IMR-90 (cell line): ENCODE data around the gene ARNT2. TPM values are rescaled to one million over a fixed set of nuclear protein-coding genes. Genes with fewer than 3 reads are reported as not detected.

ENCODE experiments used
- ATAC-seq: fragments of 200-7000 bp; cut with Tn5 transposase; 2 replicates; pipeline ENCODE4 v1.9.1; 2020; ENCODE audit warnings: low read depth, mild to moderate bottlenecking, moderate library complexity
- BruUV-seq: library from RNA; stranded (reverse); fragments of 400-500 nt; replicated peaks from 2 replicates; lab custom pipeline; 2021; lab: Mats Ljungman, UMichigan
- CTCF ChIA-PET: fragments of 300-600 bp; formaldehyde crosslinking; extraction: SDS; loops from one replicate; lab custom pipeline; 2021; ENCODE audit warnings: antibody characterized with exemption; lab: Yijun Ruan, JAX
- POLR2A ChIA-PET: fragments of 300-600 bp; sonication (Branson Sonifier 250); formaldehyde crosslinking; loops from one replicate; lab custom pipeline; 2022; ENCODE audit warnings: antibody characterized with exemption; ENCODE audit not compliant: unreplicated experiment; lab: Charles Lee
- DNase-seq: peaks from one replicate; pipeline ENCODE4 v3.0.0; 2013
- H2AFZ ChIP-seq: replicated peaks from 2 replicates; pipeline ENCODE3; 2013; ENCODE audit warnings: low read length, mild to moderate bottlenecking; ENCODE audit not compliant: poor library complexity
- H2AK5ac ChIP-seq: 2 replicates; pipeline ENCODE4 v1.6.1; 2013; ENCODE audit warnings: low read depth, low read length, inconsistent platforms
- H2AK9ac ChIP-seq: replicated peaks from 2 replicates; pipeline ENCODE3; 2013; ENCODE audit warnings: mild to moderate bottlenecking, low read depth, low read length, moderate library complexity; ENCODE audit not compliant: poor library complexity
- H2BK120ac ChIP-seq: 2 replicates; pipeline ENCODE4 v1.6.1; 2013; ENCODE audit warnings: low read depth, low read length, inconsistent platforms
- H2BK15ac ChIP-seq: 3 replicates; pipeline ENCODE4 v1.6.1; 2013; ENCODE audit warnings: low read depth, low read length, inconsistent platforms
- H2BK20ac ChIP-seq: 2 replicates; pipeline ENCODE4 v1.6.1; 2013; ENCODE audit warnings: low read depth, mild to moderate bottlenecking, inconsistent platforms, low read length, moderate library complexity
- H2BK5ac ChIP-seq: 2 replicates; pipeline ENCODE4 v1.6.1; 2013; ENCODE audit warnings: mild to moderate bottlenecking, low read depth, low read length, inconsistent platforms; ENCODE audit not compliant: poor library complexity, severe bottlenecking
- H3K14ac ChIP-seq: replicated peaks from 2 replicates; pipeline ENCODE4 v1.6.1; 2013; ENCODE audit warnings: low read depth, low read length, inconsistent platforms
- H3K18ac ChIP-seq: 2 replicates; pipeline ENCODE4 v1.6.1; 2013; ENCODE audit warnings: low read depth, low read length, control low read depth
- H3K23ac ChIP-seq: 2 replicates; pipeline ENCODE4 v1.6.1; 2013; ENCODE audit warnings: low read depth, low read length, inconsistent platforms
- H3K27ac ChIP-seq: 2 replicates; pipeline ENCODE4 v1.5.1; 2013; ENCODE audit warnings: mild to moderate bottlenecking, control low read depth, low read length; ENCODE audit not compliant: insufficient read depth
- H3K27me3 ChIP-seq: 2 replicates; pipeline ENCODE4 v1.6.1; 2013; ENCODE audit warnings: low read length; ENCODE audit not compliant: control insufficient read depth, insufficient read depth
- H3K36me3 ChIP-seq: 2 replicates; pipeline ENCODE4 v1.6.1; 2013; ENCODE audit warnings: low read length, mixed read lengths; ENCODE audit not compliant: control insufficient read depth, insufficient read depth
- H3K4ac ChIP-seq: 2 replicates; pipeline ENCODE4 v1.6.1; 2013; ENCODE audit warnings: low read depth, low read length, inconsistent platforms
- H3K4me1 ChIP-seq: 2 replicates; pipeline ENCODE4 v1.6.1; 2013; ENCODE audit warnings: low read length, mixed read lengths; ENCODE audit not compliant: control insufficient read depth, insufficient read depth
- H3K4me2 ChIP-seq: 2 replicates; pipeline ENCODE4 v1.6.1; 2013; ENCODE audit warnings: low read depth, mild to moderate bottlenecking, control low read depth, low read length, moderate library complexity
- H3K4me3 ChIP-seq: 2 replicates; pipeline ENCODE4 v1.5.1; 2013; ENCODE audit warnings: low read depth, mild to moderate bottlenecking, control low read depth, low read length, moderate library complexity; ENCODE audit not compliant: insufficient read depth
- H3K56ac ChIP-seq: 2 replicates; pipeline ENCODE4 v1.6.1; 2013; ENCODE audit warnings: low read length, inconsistent platforms; ENCODE audit not compliant: insufficient read depth; ENCODE audit errors: extremely low read depth
- H3K79me1 ChIP-seq, 2 experiments: 2 replicates each; pipeline ENCODE4 v1.6.1; 2013; ENCODE audit warnings: low read length in 2 of 2, inconsistent platforms in 1 of 2, low read depth in 1 of 2
- H3K9ac ChIP-seq: 2 replicates; pipeline ENCODE4 v1.6.1; 2013; ENCODE audit warnings: low read depth, low read length, control low read depth
- H3K9me1 ChIP-seq: 2 replicates; pipeline ENCODE4 v1.6.1; 2013; ENCODE audit warnings: low read length, inconsistent platforms; ENCODE audit not compliant: insufficient read depth
- H3K9me3 ChIP-seq: 2 replicates; pipeline ENCODE4 v1.6.1; 2013; ENCODE audit warnings: low read length; ENCODE audit not compliant: control insufficient read depth, insufficient read depth
- H4K20me1 ChIP-seq: 2 replicates; pipeline ENCODE4 v1.6.1; 2013; ENCODE audit warnings: low read length, inconsistent platforms; ENCODE audit not compliant: insufficient read depth
- H4K5ac ChIP-seq: 2 replicates; pipeline ENCODE4 v1.6.1; 2013; ENCODE audit warnings: mild to moderate bottlenecking, low read depth, low read length, control low read depth
- H4K8ac ChIP-seq, 2 experiments: 2 replicates each; pipeline ENCODE4 v1.6.1; 2013; ENCODE audit warnings: low read depth in 2 of 2, low read length in 2 of 2, control low read depth in 1 of 2, inconsistent platforms in 1 of 2
- H4K91ac ChIP-seq: 2 replicates; pipeline ENCODE4 v1.6.1; 2013; ENCODE audit warnings: low read depth, low read length, inconsistent platforms; ENCODE audit not compliant: insufficient read depth
- NFE2L2 ChIP-seq: fragments of 150-350 bp; IDR thresholded peaks from 2 replicates; pipeline ENCODE4 v1.6.1; 2016; ENCODE audit warnings: low read depth, mild to moderate bottlenecking, low read length
- POLR2A ChIP-seq: IDR thresholded peaks from 2 replicates; pipeline ENCODE4 v1.6.1; 2012; ENCODE audit warnings: mild to moderate bottlenecking, low read depth, low read length
- RAD21 ChIP-seq: IDR thresholded peaks from 2 replicates; pipeline ENCODE4 v1.6.1; 2012; ENCODE audit warnings: low read length, improper control_type of control experiment
- USF2 ChIP-seq: fragments of 150-350 bp; IDR thresholded peaks from 2 replicates; pipeline ENCODE4 v1.6.1; 2017; ENCODE audit warnings: mild to moderate bottlenecking, antibody characterized with exemption, low read length, low read depth
- WGBS, 2 experiments: methylation state at CpG; one replicate each; pipeline versions ENCODE4 v1.1.5 to v1.1.7; 2013; ENCODE audit warnings: missing lambda C conversion rate in 2 of 2; ENCODE audit not compliant: insufficient read length in 1 of 2; ENCODE audit errors: extremely low coverage in 2 of 2; 5-methylcytosine and 5-hydroxymethylcytosine counted together
- dilution Hi-C: fragments of 300-500 bp; cut with HindIII; formaldehyde crosslinking; loops from one replicate; pipeline ENCODE4 v1.14.3; 2018; ENCODE audit warnings: low sequenced_read_pairs; ENCODE audit not compliant: unreplicated experiment
- in situ Hi-C: fragments of 300-500 bp; cut with MboI; formaldehyde crosslinking; loops from 3 replicates; pipeline ENCODE4 v1.14.3; 2019; ENCODE audit warnings: low sequenced_read_pairs, inconsistent platforms, mixed read lengths
- intact Hi-C: fragments of 100-400 bp; cut with micrococcal nuclease; formaldehyde crosslinking; loops from 2 replicates; pipeline ENCODE4 v1.10.0; 2022
- polyA plus RNA-seq, 3 experiments: library from polyadenylated mRNA; depleted of rRNA; stranded (reverse); fragments of >200 nt; gene quantifications; 2 replicates each; pipeline ENCODE4 v1.2.3, GENCODE V29; 2012; ENCODE audit warnings: low replicate concordance in 1 of 3
- total RNA-seq: library from RNA; depleted of rRNA; stranded (reverse); fragments of >200 nt; gene quantifications from 2 replicates; pipeline ENCODE4 v1.2.3, GENCODE V29; 2012

The ARNT2 gene
- total and polyA plus RNA-seq, 2 of the 4 experiments (the other 2 are of a cell fraction) = 18.2 to 19.0 TPM

- Histone ChIP-seq H2BK5ac (peak overlapping the region; percentile 99), H3K27me3 (no peaks in the 10 kb centered on the region), H2AK9ac (peak overlapping the region; percentile 66), H3K4ac (peak overlapping the region; percentile 94), H2BK20ac (peak overlapping the region; percentile 94), H3K4me3 (no peak overlapping the region), H2BK120ac (peak overlapping the region; percentile 99), H3K4me2 (no peak overlapping the region), H3K56ac (peak overlapping the region; percentile 91), H3K9me3 (no peaks in the 10 kb centered on the region), H3K9me1 (peaks cover 66% of the 10 kb centered on the region), H3K79me1 (peaks cover 64 to 76% of the 10 kb centered on the region in 2 experiments; a peak in 3 of 4 replicates), H3K4me1 (peaks cover 67% of the 10 kb centered on the region), H4K5ac (peak overlapping the region; percentile 33), H2AFZ (no peak overlapping the region), H3K36me3 (no peaks in the 10 kb centered on the region), H4K20me1 (no peaks in the 10 kb centered on the region), H4K8ac (peak overlapping the region; percentile 92 to 97; a peak in 3 of 4 replicates), H3K23ac (peak overlapping the region; percentile 95), H3K9ac (peak overlapping the region; percentile 2; the same call in 1 of the 2 replicates), H3K27ac (peak overlapping the region; percentile 95), H4K91ac (peak overlapping the region; percentile 99), H2AK5ac (peak overlapping the region; percentile 96), H3K18ac (peak overlapping the region; percentile 96), H2BK15ac (peak overlapping the region; percentile 57; the same call in 2 of the 3 replicates), H3K14ac (peak overlapping the region; percentile 95)
- TF ChIP-seq USF2 (no peak), RAD21 (no peak), POLR2A (no peak), NFE2L2 (no peak)
- ATAC-seq (no peak), DNase-seq (peak; percentile 73)
- in situ Hi-C loops = no loop called here
- no CpG with 5 or more reads among the region's 1 CpG for WGBS, 2 experiments
- ChIA-PET CTCF (no interaction called here), POLR2A (interaction anchor here (1.1 kb wide), 1 partner anchor 18 kb away, joined by 3 read pairs; no protein-coding TSS in a partner anchor)
- BruUV-seq = no TSS peak
- intact Hi-C loops = loop anchor here (10.0 kb wide), 1 partner anchor 292 kb away; the partner anchor contains the start of gene CEMIP
- dilution Hi-C loops = no loop called here
Measured at GRCh38 chr15:80482696-80483095, 78.5 kb downstream of the ARNT2 start.
